Lung (tissue), 12 donors: Measurements from ENCODE around the gene FGFR3. TPM values are rescaled to one million over a fixed set of nuclear protein-coding genes. Genes with fewer than 3 reads are reported as not detected.

Experiments used
- ATAC-seq: fragments of 200-7000 bp; cut with Tn5 transposase; one replicate; pipeline ENCODE4 v1.9.1; 2020; ENCODE audit warnings: moderate number of reproducible peaks; ENCODE audit not compliant: insufficient read depth, low FRiP score
- DNase-seq, 3 donors: peaks; one replicate each; pipeline ENCODE4 v3.0.0-alpha.2; 2013 to 2017
- H3K27ac ChIP-seq, 2 donors: one replicate each; pipeline ENCODE4 v1.5.1; 2013; ENCODE audit warnings: mild to moderate bottlenecking in 2 of 2, moderate library complexity in 2 of 2, control low read depth in 1 of 2, inconsistent platforms in 1 of 2, low read depth in 1 of 2, low read length in 1 of 2
- H3K27me3 ChIP-seq, 3 donors: one replicate each; pipeline ENCODE4 v1.5.1; 2013; ENCODE audit warnings: low read length in 2 of 3; ENCODE audit not compliant: control insufficient read depth in 3 of 3, insufficient read depth in 3 of 3
- H3K36me3 ChIP-seq, 4 donors: one replicate each; pipeline ENCODE4 v1.5.1; 2013; ENCODE audit warnings: low read length in 4 of 4, mild to moderate bottlenecking in 1 of 4, moderate library complexity in 1 of 4; ENCODE audit not compliant: control insufficient read depth in 4 of 4, insufficient read depth in 4 of 4
- H3K4me1 ChIP-seq, 5 donors: one replicate each; pipeline ENCODE4 v1.5.1; 2013; ENCODE audit warnings: low read length in 5 of 5, mild to moderate bottlenecking in 2 of 5, moderate library complexity in 1 of 5; ENCODE audit not compliant: control insufficient read depth in 5 of 5, insufficient read depth in 5 of 5
- H3K4me3 ChIP-seq: one replicate; pipeline ENCODE4 v1.5.1; 2013; ENCODE audit warnings: mild to moderate bottlenecking, control low read depth, moderate library complexity
- H3K9ac ChIP-seq, 2 donors: one replicate each; pipeline ENCODE4 v1.5.1; 2013; ENCODE audit warnings: low read length in 2 of 2, control low read depth in 1 of 2; ENCODE audit not compliant: insufficient read depth in 1 of 2
- H3K9me3 ChIP-seq, 4 donors: one replicate each; pipeline ENCODE4 v1.5.1; 2013; ENCODE audit warnings: low read length in 3 of 4, mild to moderate bottlenecking in 1 of 4, moderate library complexity in 1 of 4; ENCODE audit not compliant: control insufficient read depth in 4 of 4, insufficient read depth in 3 of 4
- WGBS, 2 donors: extraction: QIAGEN DNeasy Blood & Tissue Kit; methylation state at CpG; one replicate each; pipeline ENCODE4 v1.1.7; 2013; 5-methylcytosine and 5-hydroxymethylcytosine counted together
- polyA plus RNA-seq, 2 donors: library from polyadenylated mRNA; stranded (reverse); fragments of 200-250 nt; gene quantifications; one replicate each; pipeline ENCODE4 v1.2.1, GENCODE V29; 2013
- total RNA-seq, 2 donors: library from RNA; depleted of rRNA in 1 of 2; stranded (reverse); fragments of >200 nt in 1 of 2; gene quantifications; one replicate each; pipeline ENCODE4 v1.2.1, GENCODE V29; 2014 to 2021
- TF ChIP-seq, protein P1 (sequence below): IDR thresholded peaks from 2 replicates; pipeline ENCODE4 v1.5.1; 2012; ENCODE audit warnings: mild to moderate bottlenecking; ENCODE audit errors: control extremely low read depth, extremely low read depth
- donor health status: control.
- donor health status: control.
- donor health status: Bipolar disorder and iron deficiency.
- donor health status: healthy.
- donor health status: DM: yes; HTN: yes; CAD: no.

FGFR3 gene
- total and polyA plus RNA-seq, 4 donors = 8.1 to 99.3 (median 22.4) TPM

DNA sequence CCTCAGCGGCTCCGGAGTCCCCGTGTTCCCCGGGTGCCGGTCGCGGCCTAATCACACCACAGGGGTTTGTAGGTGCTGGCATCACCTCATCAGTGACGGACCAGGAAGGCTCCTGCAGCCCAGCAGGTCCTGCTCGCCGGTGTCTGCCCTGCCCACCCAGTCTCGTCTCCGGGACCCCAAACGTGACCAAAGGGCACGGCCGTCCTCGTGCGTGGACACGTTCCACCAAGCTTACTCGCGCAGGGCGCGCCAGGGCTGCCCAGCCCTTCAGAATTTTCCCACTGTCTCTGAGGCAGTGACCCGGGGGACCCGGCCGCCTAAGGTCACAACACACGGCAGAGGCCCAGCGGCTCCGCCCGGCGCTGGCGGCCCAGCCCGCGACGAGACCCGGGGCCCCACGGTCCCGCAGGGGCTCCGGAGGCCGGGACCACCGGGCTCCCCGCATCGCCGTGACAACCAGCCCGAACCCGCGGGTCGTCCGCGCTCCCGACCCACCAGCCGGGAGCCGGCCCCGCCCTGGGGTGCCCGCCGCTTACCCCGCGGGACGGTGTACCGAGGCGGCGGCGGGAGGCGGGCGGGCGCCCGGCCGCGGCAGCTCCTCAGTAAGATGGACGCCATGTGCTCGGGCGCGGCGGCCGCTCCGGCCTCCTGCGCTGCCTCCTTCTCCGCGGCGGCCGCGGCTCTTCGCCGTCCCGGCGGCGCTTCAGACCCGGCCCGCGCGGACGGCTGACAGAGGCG is 62.4 kb downstream of the FGFR3 start:
- Histone ChIP-seq H3K36me3 (peaks cover 0 to 2% (median 0%) of the 10 kb centered on the region in 4 donors), H3K27ac (peak overlapping the region; percentile 91 to 95), H3K9ac (peak overlapping the region; percentile 37 to 38), H3K27me3 (no peaks in the 10 kb centered on the region), H3K4me1 (peaks cover 2 to 29% (median 12%) of the 10 kb centered on the region in 5 donors), H3K4me3 (peak overlapping the region; percentile 90), H3K9me3 (no peaks in the 10 kb centered on the region)
- TF ChIP-seq, protein P1, sequence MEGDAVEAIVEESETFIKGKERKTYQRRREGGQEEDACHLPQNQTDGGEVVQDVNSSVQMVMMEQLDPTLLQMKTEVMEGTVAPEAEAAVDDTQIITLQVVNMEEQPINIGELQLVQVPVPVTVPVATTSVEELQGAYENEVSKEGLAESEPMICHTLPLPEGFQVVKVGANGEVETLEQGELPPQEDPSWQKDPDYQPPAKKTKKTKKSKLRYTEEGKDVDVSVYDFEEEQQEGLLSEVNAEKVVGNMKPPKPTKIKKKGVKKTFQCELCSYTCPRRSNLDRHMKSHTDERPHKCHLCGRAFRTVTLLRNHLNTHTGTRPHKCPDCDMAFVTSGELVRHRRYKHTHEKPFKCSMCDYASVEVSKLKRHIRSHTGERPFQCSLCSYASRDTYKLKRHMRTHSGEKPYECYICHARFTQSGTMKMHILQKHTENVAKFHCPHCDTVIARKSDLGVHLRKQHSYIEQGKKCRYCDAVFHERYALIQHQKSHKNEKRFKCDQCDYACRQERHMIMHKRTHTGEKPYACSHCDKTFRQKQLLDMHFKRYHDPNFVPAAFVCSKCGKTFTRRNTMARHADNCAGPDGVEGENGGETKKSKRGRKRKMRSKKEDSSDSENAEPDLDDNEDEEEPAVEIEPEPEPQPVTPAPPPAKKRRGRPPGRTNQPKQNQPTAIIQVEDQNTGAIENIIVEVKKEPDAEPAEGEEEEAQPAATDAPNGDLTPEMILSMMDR = no peak
- DNase-seq (no peak), ATAC-seq (peak; percentile 9)
- WGBS, 2 donors = 1% methylated on average over 76 to 92 of the region's 92 CpGs

DNA sequence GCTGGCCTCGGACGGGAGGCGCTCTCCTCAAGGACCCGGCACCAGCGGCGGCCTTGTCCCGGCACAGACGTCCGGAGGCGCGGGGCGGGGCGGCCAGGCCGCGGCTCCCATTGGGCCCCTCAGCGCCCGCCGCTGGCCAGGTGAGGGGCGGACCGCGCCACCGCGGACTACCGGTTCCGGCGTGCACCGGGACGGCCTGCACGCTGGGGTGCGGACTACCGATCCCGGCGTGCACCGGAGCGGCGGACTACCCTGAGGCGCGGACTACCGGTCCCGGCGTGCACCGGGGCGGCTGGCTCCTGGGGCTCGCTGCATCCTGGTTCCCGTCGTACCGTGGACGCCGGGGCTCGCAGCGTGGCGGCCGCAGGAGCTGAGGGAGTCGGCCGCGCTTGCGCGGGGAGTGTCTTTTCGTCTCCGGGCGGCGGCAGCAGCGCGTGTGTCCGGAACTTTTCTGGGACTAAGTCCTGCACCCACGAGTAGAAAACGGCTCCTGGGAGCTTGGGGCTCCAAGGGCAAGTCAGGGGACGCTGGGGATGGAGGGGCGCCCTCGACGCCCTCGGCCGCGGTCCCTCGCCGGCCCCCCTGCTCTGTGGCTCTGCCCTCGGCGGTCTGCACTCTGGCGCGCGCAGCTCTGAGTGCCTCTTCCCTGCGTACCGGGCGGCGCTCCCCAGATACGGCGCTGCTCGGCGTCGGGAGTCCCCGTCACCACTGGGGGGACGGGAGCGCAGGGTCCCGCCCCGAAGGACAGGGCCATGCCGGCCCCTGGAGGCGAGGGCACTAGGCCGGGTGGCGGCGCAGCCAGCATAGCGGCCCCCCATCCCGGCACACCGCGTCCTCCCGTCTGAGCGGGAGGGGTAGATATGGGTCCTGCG is 63.2 kb downstream of the FGFR3 start, which contains the start of gene LETM1:
Gene LETM1, minus strand, starts transcription at position 86 of the 872 bp plus-strand sequence. CDS start 206 bp downstream, outside the sequence.
- DNase-seq (peak; percentile 91 to 97 (median 95)), ATAC-seq (peak; percentile 98)
- TF ChIP-seq, protein P1 = no peak
- H3K27ac ChIP-seq = peak within 1 kb of the TSS; percentile 91 to 95
- peaks cover 0 to 2% (median 0%) of the 10 kb centered on the region in 4 donors for H3K36me3 ChIP-seq
- WGBS, 2 donors = 0% methylated on average over 87 to 107 of the region's 107 CpGs
- H3K4me1 ChIP-seq = peaks cover 2 to 29% (median 8%) of the 10 kb centered on the region in 5 donors
- H3K9ac ChIP-seq = peak within 1 kb of the TSS; percentile 37 to 38
- H3K27me3 ChIP-seq = no peaks in the 10 kb centered on the region
- H3K9me3 ChIP-seq = no peaks in the 10 kb centered on the region
- H3K4me3 ChIP-seq = peak within 1 kb of the TSS; percentile 90

DNA sequence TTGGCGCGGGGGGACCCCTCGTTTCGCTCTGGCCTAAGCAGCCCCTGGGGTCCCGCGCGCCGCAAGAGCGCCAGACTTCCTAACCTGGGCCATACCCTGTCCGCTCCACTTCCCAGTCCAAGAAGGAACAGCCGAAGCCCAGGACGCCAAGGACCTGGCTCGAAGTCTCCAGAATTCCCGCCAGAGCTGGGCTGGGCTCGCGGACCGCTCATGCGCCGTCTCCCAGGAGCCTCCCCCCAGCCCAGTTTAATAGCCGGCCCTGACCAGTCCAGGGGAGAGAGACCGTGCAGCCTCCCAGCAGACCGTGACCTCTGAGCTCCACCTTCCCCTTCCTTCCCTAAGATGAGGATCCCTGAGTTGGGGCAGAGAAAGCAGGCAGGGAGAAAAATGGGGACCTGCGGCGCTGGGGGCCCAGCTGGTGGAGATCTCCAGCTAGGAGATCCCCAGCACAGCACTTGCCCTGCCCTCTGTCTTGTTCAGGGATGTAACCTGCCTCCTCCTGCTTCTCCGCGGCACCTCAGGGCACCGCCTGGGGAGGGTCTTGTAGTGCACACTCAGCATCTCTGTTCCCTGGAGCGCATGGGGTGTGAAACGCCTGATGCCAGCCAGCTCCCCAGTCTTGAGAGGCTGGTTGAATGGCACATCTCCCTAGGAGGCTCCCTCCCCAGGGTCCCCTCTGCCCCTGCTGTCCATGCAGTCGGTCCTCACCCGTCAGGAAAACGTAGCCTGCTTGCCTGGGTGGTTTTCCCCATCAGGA is 64.0 kb downstream of the FGFR3 start:
- ATAC-seq = no peak
- no peaks in the 10 kb centered on the region for H3K9me3 ChIP-seq
- H3K9ac ChIP-seq = peak overlapping the region in 1 of 2 donors; percentile 11
- H3K4me3 ChIP-seq = peak overlapping the region; percentile 90
- H3K4me1 ChIP-seq = peaks cover 2 to 28% (median 5%) of the 10 kb centered on the region in 5 donors
- TF ChIP-seq, protein P1 = no peak
- peak in 1 of 3 donors; percentile 41 for DNase-seq
- WGBS, 2 donors = 26 to 29% methylated on average over 29 to 32 of the region's 32 CpGs
- H3K36me3 ChIP-seq = peaks cover 0 to 2% (median 0%) of the 10 kb centered on the region in 4 donors
- H3K27me3 ChIP-seq = no peaks in the 10 kb centered on the region
- peak overlapping the region; percentile 76 to 91 for H3K27ac ChIP-seq
